Measurements from ENCODE around the gene TTYH2. TPM values are rescaled to one million over a fixed set of nuclear protein-coding genes. Genes with fewer than 3 reads are reported as not detected.

TTYH2 gene
- total RNA-seq, 1 experiment from 2014 or later, result 0.12 TPM

GRCh38 chr17:74192950-74193781 lies 20.2 kb upstream of the TTYH2 start:
- DNase-seq (ENCODE audit: unreplicated experiment), result peak; percentile 33
- Mint-ChIP-seq H3K4me1 (ENCODE audit: insufficient read depth, unreplicated experiment) (peaks cover 11% of the 10 kb centered on the region), H3K9me3 (ENCODE audit: unreplicated experiment) (no peaks in the 10 kb centered on the region), H3K27ac (ENCODE audit: low read depth, unreplicated experiment) (no peak overlapping the region), H3K27me3 (ENCODE audit: insufficient read depth, unreplicated experiment) (peaks cover 49% of the 10 kb centered on the region), H3K36me3 (ENCODE audit: insufficient read depth, unreplicated experiment) (no peaks in the 10 kb centered on the region), H3K4me3 (ENCODE audit: unreplicated experiment) (no peak overlapping the region)
- intact Hi-C loops (cut with micrococcal nuclease), result no loop called here
- ChIA-PET CTCF (interaction anchor here (0.6 to 1.5 kb wide), 6 partner anchors 9 to 681 kb away, joined by 3 to 9 read pairs (median 3); no protein-coding TSS in a partner anchor), POLR2A (interaction anchor here (0.8 to 3.1 kb wide), 5 partner anchors 10 to 763 kb away, joined by 3 to 15 read pairs (median 4); partner anchors contain the start of genes RPL38 and TTYH2)
- no peak for TF ChIP-seq CTCF (IDR thresholded peaks at IDR 0.05; ENCODE audit: unreplicated experiment)
- no TSS peak for BruUV-seq (replicated peaks)

DNA sequence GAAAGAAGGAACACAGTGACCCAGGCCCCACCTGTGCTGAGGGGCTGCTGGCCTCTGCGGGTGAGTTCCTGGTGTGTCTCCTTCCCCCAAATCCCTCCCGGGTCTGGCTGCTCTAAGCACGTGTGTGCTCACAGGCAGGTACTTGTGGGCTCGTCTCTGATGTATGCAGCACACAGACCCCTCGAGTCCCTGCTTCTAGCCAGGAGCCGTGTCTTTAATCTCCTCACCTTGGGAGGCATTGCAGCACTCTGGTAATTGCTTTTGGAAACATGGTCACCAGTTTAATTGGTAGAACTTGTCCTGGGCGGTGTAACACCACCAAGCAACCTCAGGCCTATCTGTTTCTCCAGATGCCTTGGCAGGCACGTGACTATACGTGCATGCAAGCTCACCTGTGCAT lies 18.7 kb upstream of the TTYH2 start:
- Mint-ChIP-seq H3K9me3 (ENCODE audit: unreplicated experiment) (no peaks in the 10 kb centered on the region), H3K27ac (ENCODE audit: low read depth, unreplicated experiment) (no peak overlapping the region), H3K36me3 (ENCODE audit: insufficient read depth, unreplicated experiment) (no peaks in the 10 kb centered on the region), H3K4me1 (ENCODE audit: insufficient read depth, unreplicated experiment) (peaks cover 11% of the 10 kb centered on the region), H3K27me3 (ENCODE audit: insufficient read depth, unreplicated experiment) (peaks cover 39% of the 10 kb centered on the region), H3K4me3 (ENCODE audit: unreplicated experiment) (no peak overlapping the region)
- intact Hi-C loops (cut with micrococcal nuclease), result no loop called here
- POLR2A ChIA-PET, result interaction anchor here (3.1 kb wide), 1 partner anchor 9 kb away, joined by 15 read pairs; the partner anchor contains the start of gene RPL38
- CTCF ChIA-PET, result interaction anchor here (0.9 kb wide), 1 partner anchor 8 kb away, joined by 3 read pairs; the partner anchor contains the start of gene RPL38
- no peak for DNase-seq (ENCODE audit: unreplicated experiment)
- no peak for TF ChIP-seq CTCF (IDR thresholded peaks at IDR 0.05; ENCODE audit: unreplicated experiment)
- no TSS peak for BruUV-seq (replicated peaks)

- DNase-seq (ENCODE audit: unreplicated experiment), result no peak
- BruUV-seq (replicated peaks), result no TSS peak
- ChIA-PET CTCF (no interaction called here), POLR2A (no interaction called here)
- Mint-ChIP-seq H3K9me3 (ENCODE audit: unreplicated experiment) (no peaks in the 10 kb centered on the region), H3K27ac (ENCODE audit: low read depth, unreplicated experiment) (no peak overlapping the region), H3K27me3 (ENCODE audit: insufficient read depth, unreplicated experiment) (peaks cover 48% of the 10 kb centered on the region), H3K36me3 (ENCODE audit: insufficient read depth, unreplicated experiment) (peaks cover 7% of the 10 kb centered on the region), H3K4me1 (ENCODE audit: insufficient read depth, unreplicated experiment) (peaks cover 12% of the 10 kb centered on the region), H3K4me3 (ENCODE audit: unreplicated experiment) (no peak overlapping the region)
- TF ChIP-seq CTCF (IDR thresholded peaks at IDR 0.05; ENCODE audit: unreplicated experiment), result no peak
- intact Hi-C loops (cut with micrococcal nuclease), result no loop called here
Measured at GRCh38 chr17:74196541-74197317, 16.6 kb upstream of the TTYH2 start.

DNA sequence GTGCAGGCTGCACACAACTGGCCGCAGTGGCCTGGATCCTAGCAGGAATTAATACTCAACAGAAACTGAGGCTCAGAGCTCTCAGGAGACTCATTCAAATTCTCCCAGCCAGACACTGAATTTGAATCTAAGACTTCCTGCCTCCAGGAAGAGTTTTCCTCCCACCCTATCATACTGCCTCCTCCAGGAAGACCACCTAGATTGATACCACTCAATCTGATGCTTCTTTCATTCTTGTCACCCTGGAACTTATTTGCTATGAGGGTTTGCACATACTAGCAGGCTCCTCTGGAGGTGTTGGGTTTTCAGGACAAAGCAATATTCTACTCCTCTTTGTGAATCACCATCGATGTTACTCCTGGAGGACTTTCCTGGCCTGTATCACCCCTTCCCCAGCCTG lies 15.6 kb upstream of the TTYH2 start:
- intact Hi-C loops (cut with micrococcal nuclease), result loop anchor here (2.0 kb wide), 1 partner anchor 107 kb away; no protein-coding TSS in a partner anchor
- no peak overlapping the region for H3K4me3 Mint-ChIP-seq (ENCODE audit: unreplicated experiment)
- CTCF ChIA-PET, result no interaction called here

More for the DNA sequence above, 15.6 kb upstream of the TTYH2 start:
- Mint-ChIP-seq H3K27me3 (ENCODE audit: insufficient read depth, unreplicated experiment) (peaks cover 59% of the 10 kb centered on the region), H3K9me3 (ENCODE audit: unreplicated experiment) (no peaks in the 10 kb centered on the region), H3K27ac (ENCODE audit: low read depth, unreplicated experiment) (no peak overlapping the region), H3K36me3 (ENCODE audit: insufficient read depth, unreplicated experiment) (peaks cover 7% of the 10 kb centered on the region), H3K4me1 (ENCODE audit: insufficient read depth, unreplicated experiment) (peaks cover 9% of the 10 kb centered on the region)
- BruUV-seq (replicated peaks), result no TSS peak
- no peak for DNase-seq (ENCODE audit: unreplicated experiment)
- no peak for TF ChIP-seq CTCF (IDR thresholded peaks at IDR 0.05; ENCODE audit: unreplicated experiment)
- POLR2A ChIA-PET, result no interaction called here
